WTC11 (cell line): ENCODE measurements around the gene DGKQ. TPM values are rescaled to one million over a fixed set of nuclear protein-coding genes. Genes with fewer than 3 reads are reported as not detected.
A peak's percentile ranks its signal among the peaks of the same experiment; 100 is the strongest.

Experiments
- ATAC-seq: fragments of 200-7000 bp; cut with Tn5 transposase; 2 replicates; pipeline ENCODE4 v1.10.0; 2021; ENCODE audit warnings: mild to moderate bottlenecking, moderate library complexity
- CTCF ChIA-PET: fragments of 300-600 bp; sonication (Branson Sonifier 250); formaldehyde crosslinking; loops from one replicate; lab custom pipeline; 2021; ENCODE audit warnings: antibody characterized with exemption; lab: Charles Lee
- POLR2A ChIA-PET: fragments of 350-600 bp; sonication (Branson Sonifier 250); formaldehyde crosslinking; loops from one replicate; lab custom pipeline; 2021; ENCODE audit warnings: antibody characterized with exemption; lab: Charles Lee
- DNase-seq: peaks from one replicate; pipeline ENCODE4 v3.0.0; 2021; ENCODE audit warnings: low spot score
- H3K27ac Mint-ChIP-seq: 2 replicates; pipeline ENCODE4 v1.8.0; 2021; ENCODE audit warnings: mixed read lengths
- H3K27me3 Mint-ChIP-seq: 2 replicates; pipeline ENCODE4 v1.8.0; 2021; ENCODE audit warnings: low read depth, mild to moderate bottlenecking, moderate library complexity, mixed read lengths
- H3K36me3 Mint-ChIP-seq: 2 replicates; pipeline ENCODE4 v1.8.0; 2021; ENCODE audit warnings: mixed read lengths
- H3K4me1 Mint-ChIP-seq: 2 replicates; pipeline ENCODE4 v1.8.0; 2022; ENCODE audit warnings: mixed read lengths
- H3K4me3 Mint-ChIP-seq: 2 replicates; pipeline ENCODE4 v1.8.0; 2021; ENCODE audit warnings: mild to moderate bottlenecking, moderate library complexity, mixed read lengths
- H3K9me3 Mint-ChIP-seq: 2 replicates; pipeline ENCODE4 v1.8.0; 2021; ENCODE audit warnings: mixed read lengths
- ESRRA ChIP-seq: sonication (generic); formaldehyde crosslinking; IDR thresholded peaks from 2 replicates; pipeline ENCODE4 v1.8.1; 2022; ENCODE audit warnings: mild to moderate bottlenecking, missing genetic modification reagents, borderline replicate concordance
- FOXK1 ChIP-seq: sonication (generic); formaldehyde crosslinking; IDR thresholded peaks from 2 replicates; pipeline ENCODE4 v1.8.0; 2022; ENCODE audit warnings: mild to moderate bottlenecking, moderate library complexity, missing genetic modification reagents
- GTF2I ChIP-seq: fragments of 250-450 bp; sonication (Bioruptor Pico); conservative IDR thresholded peaks from 2 replicates; pipeline ENCODE4 v1.4.0; 2021; ENCODE audit warnings: mild to moderate bottlenecking
- NFE2L1 ChIP-seq: sonication (generic); formaldehyde crosslinking; IDR thresholded peaks from 2 replicates; pipeline ENCODE4 v1.8.1; 2023; ENCODE audit warnings: missing genetic modification reagents
- NR2C2 ChIP-seq: sonication (generic); formaldehyde crosslinking; IDR thresholded peaks from 2 replicates; pipeline ENCODE4 v1.8.0; 2022; ENCODE audit warnings: mild to moderate bottlenecking, missing genetic modification reagents
- TEAD4 ChIP-seq: sonication (generic); formaldehyde crosslinking; IDR thresholded peaks from 2 replicates; pipeline ENCODE4 v1.8.0; 2022; ENCODE audit warnings: mild to moderate bottlenecking, missing genetic modification reagents
- TP53 ChIP-seq: sonication (generic); formaldehyde crosslinking; IDR thresholded peaks from 2 replicates; pipeline ENCODE4 v1.8.1; 2023; ENCODE audit warnings: mild to moderate bottlenecking, missing genetic modification reagents
- ZNF219 ChIP-seq: sonication (generic); formaldehyde crosslinking; IDR thresholded peaks from 2 replicates; pipeline ENCODE4 v1.8.0; 2023; ENCODE audit warnings: missing genetic modification reagents, mild to moderate bottlenecking, borderline replicate concordance
- ZNF423 ChIP-seq: fragments of 250-450 bp; sonication (Bioruptor Pico); IDR thresholded peaks from 2 replicates; pipeline ENCODE4 v2.1.2; 2022; ENCODE audit warnings: mild to moderate bottlenecking, moderate library complexity
- total RNA-seq: library from RNA; stranded (reverse); gene quantifications from 3 replicates; pipeline ENCODE4 v1.2.3, GENCODE V29; 2021
- TF ChIP-seq, protein P1 (sequence below): sonication (generic); formaldehyde crosslinking; IDR thresholded peaks from 2 replicates; pipeline ENCODE4 v1.8.1; 2022; ENCODE audit warnings: low read depth, missing genetic modification reagents, borderline replicate concordance
- TF ChIP-seq, protein P2 (sequence below): fragments of 250-450 bp; sonication (Bioruptor Pico); IDR thresholded peaks from 2 replicates; pipeline ENCODE4 v1.9.0; 2021; ENCODE audit warnings: moderate library complexity, mild to moderate bottlenecking, inconsistent platforms, borderline replicate concordance
- TF ChIP-seq, protein P3 (sequence below): sonication (generic); formaldehyde crosslinking; IDR thresholded peaks from 2 replicates; pipeline ENCODE4 v1.8.0; 2022; ENCODE audit warnings: mild to moderate bottlenecking, missing genetic modification reagents
- TF ChIP-seq, protein P4 (sequence below): sonication (generic); formaldehyde crosslinking; IDR thresholded peaks from 2 replicates; pipeline ENCODE4 v1.8.0; 2022; ENCODE audit warnings: mild to moderate bottlenecking, missing genetic modification reagents
- TF ChIP-seq, protein P5 (sequence below): sonication (generic); formaldehyde crosslinking; IDR thresholded peaks from 2 replicates; pipeline ENCODE4 v1.8.1; 2022; ENCODE audit warnings: mild to moderate bottlenecking, missing genetic modification reagents, moderate library complexity, borderline replicate concordance
- TF ChIP-seq, protein P6 (sequence below): sonication (generic); formaldehyde crosslinking; conservative IDR thresholded peaks from 2 replicates; pipeline ENCODE4 v1.8.1; 2022; ENCODE audit warnings: mild to moderate bottlenecking, missing genetic modification reagents

The DGKQ gene
- total RNA-seq, 1 experiment from 2014 or later = 19.3 TPM

DNA sequence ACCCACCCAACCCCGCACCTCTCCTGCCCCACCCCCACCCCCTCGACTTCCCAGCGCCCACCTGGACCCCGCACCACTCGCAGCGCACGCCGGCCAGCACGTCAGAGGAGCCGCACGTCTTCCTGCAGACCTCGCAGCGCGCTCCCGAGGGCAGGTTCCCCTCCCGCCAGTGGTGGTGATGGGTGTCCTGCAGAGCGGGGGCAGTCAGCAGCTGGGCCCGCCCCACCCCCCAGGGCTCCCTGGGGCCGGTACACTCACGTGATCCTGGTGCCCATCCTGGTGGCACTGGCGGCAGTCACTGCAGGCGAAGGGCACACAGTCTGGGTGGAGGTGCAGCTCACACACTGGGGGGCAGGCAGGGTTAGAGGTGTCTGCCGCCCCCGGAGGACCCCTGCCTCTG lies 5.1 kb downstream of the DGKQ start:
- H3K4me3 Mint-ChIP-seq = no peak overlapping the region
- DNase-seq (no peak), ATAC-seq (no peak)
- POLR2A ChIA-PET = no interaction called here
- no peaks in the 10 kb centered on the region for H3K4me1 Mint-ChIP-seq
- H3K27ac Mint-ChIP-seq = no peak overlapping the region
- TF ChIP-seq, protein P1, sequence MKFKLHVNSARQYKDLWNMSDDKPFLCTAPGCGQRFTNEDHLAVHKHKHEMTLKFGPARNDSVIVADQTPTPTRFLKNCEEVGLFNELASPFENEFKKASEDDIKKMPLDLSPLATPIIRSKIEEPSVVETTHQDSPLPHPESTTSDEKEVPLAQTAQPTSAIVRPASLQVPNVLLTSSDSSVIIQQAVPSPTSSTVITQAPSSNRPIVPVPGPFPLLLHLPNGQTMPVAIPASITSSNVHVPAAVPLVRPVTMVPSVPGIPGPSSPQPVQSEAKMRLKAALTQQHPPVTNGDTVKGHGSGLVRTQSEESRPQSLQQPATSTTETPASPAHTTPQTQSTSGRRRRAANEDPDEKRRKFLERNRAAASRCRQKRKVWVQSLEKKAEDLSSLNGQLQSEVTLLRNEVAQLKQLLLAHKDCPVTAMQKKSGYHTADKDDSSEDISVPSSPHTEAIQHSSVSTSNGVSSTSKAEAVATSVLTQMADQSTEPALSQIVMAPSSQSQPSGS = no peak
- TF ChIP-seq NFE2L1 (CRISPR knock-in tag) = no peak
- TF ChIP-seq ZNF219 (CRISPR knock-in tag) = no peak
- 0 out of 2 replicates have a peak, but pooled peaks have one; percentile 2 for TF ChIP-seq ZNF423 (CRISPR knock-in tag)
- H3K27me3 Mint-ChIP-seq = peaks cover 21% of the 10 kb centered on the region
- no peaks in the 10 kb centered on the region for H3K9me3 Mint-ChIP-seq
- H3K36me3 Mint-ChIP-seq = no peaks in the 10 kb centered on the region
- CTCF ChIA-PET = interaction anchor here (1.4 kb wide), 1 partner anchor 19 kb away, joined by 3 read pairs; the partner anchor contains the start of gene IDUA

DNA sequence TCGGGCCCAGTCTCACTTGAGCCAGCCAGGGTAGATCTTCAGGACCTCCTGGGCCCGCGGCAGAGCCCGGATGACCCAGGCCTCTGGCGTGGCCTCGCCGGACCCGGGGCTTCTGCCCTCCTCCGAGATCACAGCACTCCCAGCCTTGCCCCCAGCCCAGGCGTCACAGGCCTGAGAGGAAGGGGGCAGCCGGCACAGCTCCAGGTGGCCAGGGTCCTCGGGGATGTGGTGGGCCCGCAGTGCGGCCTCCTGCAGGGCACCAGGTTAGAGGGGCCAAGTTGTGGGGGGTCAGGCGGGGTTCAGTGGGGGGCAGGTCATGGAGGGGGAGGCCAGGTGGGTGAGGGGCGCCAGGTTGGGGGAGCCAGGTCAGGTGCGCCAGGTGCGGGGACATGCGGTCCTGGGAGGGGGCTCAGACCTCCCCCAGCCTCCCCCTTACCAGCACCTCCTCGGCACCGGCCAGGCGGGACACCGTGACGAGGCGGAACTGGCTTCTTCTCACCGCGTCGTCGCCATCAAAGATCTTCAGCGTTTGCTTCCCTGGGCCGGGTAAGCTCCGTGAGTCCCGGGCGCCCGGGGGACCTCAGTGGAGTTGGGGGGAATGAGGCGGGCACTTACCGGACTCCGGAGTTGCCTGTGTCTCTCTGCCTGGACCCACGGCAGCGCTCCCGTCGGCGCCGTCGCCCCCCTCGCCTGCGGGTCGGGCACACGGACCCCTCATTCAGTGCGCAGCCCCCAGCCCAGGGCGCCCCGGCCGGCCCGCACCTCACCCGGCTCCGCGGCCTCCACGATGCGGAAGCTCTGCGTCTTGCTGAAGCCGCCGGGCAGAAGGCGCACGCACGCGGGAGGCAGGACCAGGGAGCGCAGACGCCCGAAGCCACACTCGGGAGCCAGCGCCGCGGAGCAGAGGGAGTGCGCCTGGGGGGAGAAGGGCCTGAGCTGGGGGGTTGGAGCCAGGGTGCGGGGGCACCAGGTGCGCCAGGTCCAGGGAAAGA lies 6.0 kb downstream of the DGKQ start:
- Mint-ChIP-seq H3K27me3 (peaks cover 21% of the 10 kb centered on the region), H3K9me3 (no peaks in the 10 kb centered on the region), H3K4me3 (peak overlapping the region; percentile 43; the same call in 1 of the 2 replicates), H3K36me3 (no peaks in the 10 kb centered on the region), H3K4me1 (no peaks in the 10 kb centered on the region), H3K27ac (no peak overlapping the region)
- DNase-seq (peak; percentile 47), ATAC-seq (peak; percentile 46)
- TF ChIP-seq, protein P2, sequence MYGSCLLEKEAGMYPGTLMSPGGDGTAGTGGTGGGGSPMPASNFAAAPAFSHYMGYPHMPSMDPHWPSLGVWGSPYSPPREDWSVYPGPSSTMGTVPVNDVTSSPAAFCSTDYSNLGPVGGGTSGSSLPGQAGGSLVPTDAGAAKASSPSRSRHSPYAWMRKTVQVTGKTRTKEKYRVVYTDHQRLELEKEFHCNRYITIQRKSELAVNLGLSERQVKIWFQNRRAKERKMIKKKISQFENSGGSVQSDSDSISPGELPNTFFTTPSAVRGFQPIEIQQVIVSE (CRISPR knock-in tag) = no peak
- TF ChIP-seq ESRRA (CRISPR knock-in tag) (no peak), TP53 (no peak), NR2C2 (CRISPR knock-in tag) (no peak), FOXK1 (no peak), GTF2I (CRISPR knock-in tag) (no peak), TEAD4 (CRISPR knock-in tag) (no peak)
- TF ChIP-seq, protein P3, sequence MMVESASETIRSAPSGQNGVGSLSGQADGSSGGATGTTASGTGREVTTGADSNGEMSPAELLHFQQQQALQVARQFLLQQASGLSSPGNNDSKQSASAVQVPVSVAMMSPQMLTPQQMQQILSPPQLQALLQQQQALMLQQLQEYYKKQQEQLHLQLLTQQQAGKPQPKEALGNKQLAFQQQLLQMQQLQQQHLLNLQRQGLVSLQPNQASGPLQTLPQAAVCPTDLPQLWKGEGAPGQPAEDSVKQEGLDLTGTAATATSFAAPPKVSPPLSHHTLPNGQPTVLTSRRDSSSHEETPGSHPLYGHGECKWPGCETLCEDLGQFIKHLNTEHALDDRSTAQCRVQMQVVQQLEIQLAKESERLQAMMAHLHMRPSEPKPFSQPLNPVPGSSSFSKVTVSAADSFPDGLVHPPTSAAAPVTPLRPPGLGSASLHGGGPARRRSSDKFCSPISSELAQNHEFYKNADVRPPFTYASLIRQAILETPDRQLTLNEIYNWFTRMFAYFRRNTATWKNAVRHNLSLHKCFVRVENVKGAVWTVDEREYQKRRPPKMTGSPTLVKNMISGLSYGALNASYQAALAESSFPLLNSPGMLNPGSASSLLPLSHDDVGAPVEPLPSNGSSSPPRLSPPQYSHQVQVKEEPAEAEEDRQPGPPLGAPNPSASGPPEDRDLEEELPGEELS (CRISPR knock-in tag) = no peak
- TF ChIP-seq, protein P4, sequence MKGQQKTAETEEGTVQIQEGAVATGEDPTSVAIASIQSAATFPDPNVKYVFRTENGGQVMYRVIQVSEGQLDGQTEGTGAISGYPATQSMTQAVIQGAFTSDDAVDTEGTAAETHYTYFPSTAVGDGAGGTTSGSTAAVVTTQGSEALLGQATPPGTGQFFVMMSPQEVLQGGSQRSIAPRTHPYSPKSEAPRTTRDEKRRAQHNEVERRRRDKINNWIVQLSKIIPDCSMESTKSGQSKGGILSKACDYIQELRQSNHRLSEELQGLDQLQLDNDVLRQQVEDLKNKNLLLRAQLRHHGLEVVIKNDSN = no peak
- TF ChIP-seq, protein P5, sequence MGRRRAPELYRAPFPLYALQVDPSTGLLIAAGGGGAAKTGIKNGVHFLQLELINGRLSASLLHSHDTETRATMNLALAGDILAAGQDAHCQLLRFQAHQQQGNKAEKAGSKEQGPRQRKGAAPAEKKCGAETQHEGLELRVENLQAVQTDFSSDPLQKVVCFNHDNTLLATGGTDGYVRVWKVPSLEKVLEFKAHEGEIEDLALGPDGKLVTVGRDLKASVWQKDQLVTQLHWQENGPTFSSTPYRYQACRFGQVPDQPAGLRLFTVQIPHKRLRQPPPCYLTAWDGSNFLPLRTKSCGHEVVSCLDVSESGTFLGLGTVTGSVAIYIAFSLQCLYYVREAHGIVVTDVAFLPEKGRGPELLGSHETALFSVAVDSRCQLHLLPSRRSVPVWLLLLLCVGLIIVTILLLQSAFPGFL (CRISPR knock-in tag) = no peak
- TF ChIP-seq, protein P6, sequence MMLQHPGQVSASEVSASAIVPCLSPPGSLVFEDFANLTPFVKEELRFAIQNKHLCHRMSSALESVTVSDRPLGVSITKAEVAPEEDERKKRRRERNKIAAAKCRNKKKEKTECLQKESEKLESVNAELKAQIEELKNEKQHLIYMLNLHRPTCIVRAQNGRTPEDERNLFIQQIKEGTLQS = no peak
- ChIA-PET POLR2A (no interaction called here), CTCF (interaction anchor here (1.1 to 1.3 kb wide), 2 partner anchors 20 to 41 kb away, joined by 3 to 4 read pairs; partner anchors contain the start of gene IDUA)
